ENCODE data around the gene COL8A2.

Gene COL8A2

GRCh38 chr1:36080236-36080635, 44.8 kb downstream of the COL8A2 start:
- Histone ChIP-seq H3K79me2 (ENCODE audit: insufficient read depth, low read length) (no peaks in the 10 kb centered on the region), H3K27me3 (ENCODE audit: low read length) (no peaks in the 10 kb centered on the region), H3K27ac (ENCODE audit: low read depth, low read length) (no peak overlapping the region), H2AFZ (ENCODE audit: low read depth, low read length, severe bottlenecking) (no peak overlapping the region), H3F3A (ENCODE audit: insufficient read depth) (no peaks in the 10 kb centered on the region), H3K9ac (ENCODE audit: low read length) (no peak overlapping the region), H3K4me3 (ENCODE audit: insufficient read depth, low read length, poor library complexity, severe bottlenecking) (no peak overlapping the region), H3K9me3 (ENCODE audit: insufficient read depth, low read length) (no peaks in the 10 kb centered on the region), H3K9me2 (replicated peaks; ENCODE audit: insufficient read depth, low read length) (no peaks in the 10 kb centered on the region), H3K4me2 (ENCODE audit: low read depth, low read length, poor library complexity, severe bottlenecking) (no peak overlapping the region), H4K20me1 (ENCODE audit: low read depth, low read length) (no peaks in the 10 kb centered on the region), H3K36me3 (ENCODE audit: low read length) (no peaks in the 10 kb centered on the region)
- no peak for TF ChIP-seq EZH2phosphoT487 (conservative IDR thresholded peaks at IDR 0.05; ENCODE audit: low read length)
- no peak for TF ChIP-seq CTCF (IDR thresholded peaks at IDR 0.05; ENCODE audit: insufficient read depth, low read length, poor library complexity, severe bottlenecking)

- H4K20me1 ChIP-seq (ENCODE audit: low read depth, low read length), result no peaks in the 10 kb centered on the region
- H2AFZ ChIP-seq (ENCODE audit: low read depth, low read length, severe bottlenecking), result no peak overlapping the region
- H3K4me2 ChIP-seq (ENCODE audit: low read depth, low read length, poor library complexity, severe bottlenecking), result no peak overlapping the region
- H3F3A ChIP-seq (ENCODE audit: insufficient read depth), result no peaks in the 10 kb centered on the region
- TF ChIP-seq EZH2phosphoT487 (conservative IDR thresholded peaks at IDR 0.05; ENCODE audit: low read length) (no peak), CTCF (IDR thresholded peaks at IDR 0.05; ENCODE audit: insufficient read depth, low read length, poor library complexity, severe bottlenecking) (no peak)
- no peak overlapping the region for H3K27ac ChIP-seq (ENCODE audit: low read depth, low read length)
- no peak overlapping the region for H3K4me3 ChIP-seq (ENCODE audit: insufficient read depth, low read length, poor library complexity, severe bottlenecking)
- H3K9ac ChIP-seq (ENCODE audit: low read length), result no peak overlapping the region
- no peaks in the 10 kb centered on the region for H3K27me3 ChIP-seq (ENCODE audit: low read length)
- H3K9me2 ChIP-seq (replicated peaks; ENCODE audit: insufficient read depth, low read length), result no peaks in the 10 kb centered on the region
- no peaks in the 10 kb centered on the region for H3K36me3 ChIP-seq (ENCODE audit: low read length)
- H3K9me3 ChIP-seq (ENCODE audit: insufficient read depth, low read length), result no peaks in the 10 kb centered on the region
- no peaks in the 10 kb centered on the region for H3K79me2 ChIP-seq (ENCODE audit: insufficient read depth, low read length)
These were observed 47.9 kb downstream of the COL8A2 start for GRCh38 chr1:36076979-36077573.

- Histone ChIP-seq H3K27me3 (ENCODE audit: low read length) (no peaks in the 10 kb centered on the region), H3K27ac (ENCODE audit: low read depth, low read length) (no peak overlapping the region), H3K9ac (ENCODE audit: low read length) (no peak overlapping the region), H3K36me3 (ENCODE audit: low read length) (no peaks in the 10 kb centered on the region), H2AFZ (ENCODE audit: low read depth, low read length, severe bottlenecking) (no peak overlapping the region), H3K9me2 (replicated peaks; ENCODE audit: insufficient read depth, low read length) (no peaks in the 10 kb centered on the region), H3K4me3 (ENCODE audit: insufficient read depth, low read length, poor library complexity, severe bottlenecking) (no peak overlapping the region), H3F3A (ENCODE audit: insufficient read depth) (no peaks in the 10 kb centered on the region), H3K79me2 (ENCODE audit: insufficient read depth, low read length) (no peaks in the 10 kb centered on the region), H3K4me2 (ENCODE audit: low read depth, low read length, poor library complexity, severe bottlenecking) (no peak overlapping the region), H3K9me3 (ENCODE audit: insufficient read depth, low read length) (no peaks in the 10 kb centered on the region), H4K20me1 (ENCODE audit: low read depth, low read length) (no peaks in the 10 kb centered on the region)
- no peak for TF ChIP-seq CTCF (IDR thresholded peaks at IDR 0.05; ENCODE audit: insufficient read depth, low read length, poor library complexity, severe bottlenecking)
- TF ChIP-seq EZH2phosphoT487 (conservative IDR thresholded peaks at IDR 0.05; ENCODE audit: low read length), result no peak
These were observed 54.7 kb downstream of the COL8A2 start for GRCh38 chr1:36070349-36070748.
